HUES6 (cell line): ENCODE measurements around the gene PTPA.
"Not testable (repeated sequence)": the region's sequence is repeated elsewhere in the genome, so short reads cannot be mapped to it uniquely, and the experiment has no call there.

Source experiments
- H3K27ac ChIP-seq: 2 replicates; pipeline ENCODE4 v1.7.0; 2013; ENCODE audit warnings: low read depth, mild to moderate bottlenecking, low read length, inconsistent platforms
- H3K27me3 ChIP-seq: 2 replicates; pipeline ENCODE4 v1.6.1; 2013; ENCODE audit warnings: low read length; ENCODE audit not compliant: control insufficient read depth, insufficient read depth
- H3K36me3 ChIP-seq: 2 replicates; pipeline ENCODE4 v1.6.1; 2013; ENCODE audit warnings: low read length; ENCODE audit not compliant: control insufficient read depth, insufficient read depth
- H3K4me1 ChIP-seq: 2 replicates; pipeline ENCODE4 v1.6.1; 2013; ENCODE audit warnings: low read length; ENCODE audit not compliant: control insufficient read depth, insufficient read depth
- H3K4me3 ChIP-seq: 2 replicates; pipeline ENCODE4 v1.5.1; 2013; ENCODE audit warnings: low read depth, low read length
- H3K9ac ChIP-seq: one replicate; pipeline ENCODE4 v1.6.1; 2013; ENCODE audit warnings: mild to moderate bottlenecking, low read length
- H3K9me3 ChIP-seq: 2 replicates; pipeline ENCODE4 v1.6.1; 2013; ENCODE audit warnings: low read depth, low read length; ENCODE audit not compliant: control insufficient read depth, insufficient read depth

Gene PTPA

DNA sequence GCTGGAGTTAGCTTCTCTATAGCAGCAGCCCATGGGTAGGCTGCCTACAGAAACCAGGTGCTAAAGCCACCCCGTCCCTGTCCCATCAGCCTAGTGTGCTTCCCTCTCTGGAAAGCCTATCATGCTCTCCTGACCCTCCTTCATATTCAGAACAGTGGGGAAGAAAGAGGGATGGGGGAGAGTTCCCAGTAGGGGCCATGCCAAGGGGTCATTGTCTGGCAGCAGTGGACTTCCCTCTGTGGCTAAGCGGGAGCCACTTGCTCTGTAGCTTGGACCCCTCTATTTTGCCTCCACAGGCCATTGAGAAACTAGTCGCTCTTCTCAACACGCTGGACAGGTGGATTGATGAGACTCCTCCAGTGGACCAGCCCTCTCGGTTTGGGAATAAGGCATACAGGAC is 17.5 kb downstream of the PTPA start:
- no peak overlapping the region for H3K4me3 ChIP-seq
- no peak overlapping the region for H3K9ac ChIP-seq
- H3K4me1 ChIP-seq, result peaks cover 24% of the 10 kb centered on the region
- H3K36me3 ChIP-seq, result peaks cover 51% of the 10 kb centered on the region
- no peaks in the 10 kb centered on the region for H3K27me3 ChIP-seq
- H3K27ac ChIP-seq, result no peak overlapping the region
- no peaks in the 10 kb centered on the region for H3K9me3 ChIP-seq

DNA sequence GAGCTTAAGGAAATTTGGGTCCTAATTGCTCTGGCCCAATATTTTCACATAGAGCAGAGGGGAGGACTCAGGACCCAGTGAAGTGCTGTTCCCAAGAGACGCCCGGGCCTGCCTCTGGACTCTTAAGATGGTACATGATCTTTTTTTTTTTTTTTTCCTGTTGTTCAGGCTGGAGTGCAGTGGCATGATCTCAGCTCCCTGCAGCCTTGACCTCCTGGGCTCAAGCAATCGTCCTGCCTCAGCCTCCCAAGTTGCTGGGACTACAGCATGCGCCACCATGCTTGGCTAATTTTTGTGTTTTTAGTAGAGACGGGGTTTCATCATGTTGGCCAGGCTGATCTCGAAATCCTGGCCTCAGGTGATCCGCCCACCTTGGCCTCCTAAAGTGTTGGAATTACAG is 19.1 kb downstream of the PTPA start:
- H3K9me3 ChIP-seq, H3K9ac ChIP-seq, H3K4me3 ChIP-seq, H3K27me3 ChIP-seq, H3K27ac ChIP-seq: not testable (repeated sequence)
- Histone ChIP-seq H3K36me3 (peaks cover 51% of the 10 kb centered on the region), H3K4me1 (peaks cover 24% of the 10 kb centered on the region)

DNA sequence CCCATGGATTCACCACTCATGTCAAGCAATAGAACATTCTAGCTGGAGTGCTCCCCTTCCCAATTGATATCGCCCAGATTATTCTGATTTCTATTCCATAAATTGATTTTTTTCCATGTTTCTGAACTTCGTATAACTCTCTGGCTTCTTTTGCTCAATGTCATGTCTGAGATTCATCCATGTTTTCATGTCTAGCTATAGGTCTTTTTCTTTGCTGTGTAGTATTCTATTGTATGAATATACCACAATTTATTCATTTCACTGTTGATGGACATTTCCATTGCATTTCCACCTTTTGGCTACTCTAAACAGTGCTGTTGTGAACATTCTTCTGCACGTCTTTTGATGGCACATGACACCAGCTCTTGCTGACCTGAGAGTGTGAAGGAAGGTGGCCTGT is 19.6 kb downstream of the PTPA start:
- no peaks in the 10 kb centered on the region for H3K9me3 ChIP-seq
- peaks cover 20% of the 10 kb centered on the region for H3K4me1 ChIP-seq
- H3K27me3 ChIP-seq, result no peaks in the 10 kb centered on the region
- peaks cover 51% of the 10 kb centered on the region for H3K36me3 ChIP-seq
- no peak overlapping the region for H3K9ac ChIP-seq
- H3K4me3 ChIP-seq, result no peak overlapping the region
- no peak overlapping the region for H3K27ac ChIP-seq

DNA sequence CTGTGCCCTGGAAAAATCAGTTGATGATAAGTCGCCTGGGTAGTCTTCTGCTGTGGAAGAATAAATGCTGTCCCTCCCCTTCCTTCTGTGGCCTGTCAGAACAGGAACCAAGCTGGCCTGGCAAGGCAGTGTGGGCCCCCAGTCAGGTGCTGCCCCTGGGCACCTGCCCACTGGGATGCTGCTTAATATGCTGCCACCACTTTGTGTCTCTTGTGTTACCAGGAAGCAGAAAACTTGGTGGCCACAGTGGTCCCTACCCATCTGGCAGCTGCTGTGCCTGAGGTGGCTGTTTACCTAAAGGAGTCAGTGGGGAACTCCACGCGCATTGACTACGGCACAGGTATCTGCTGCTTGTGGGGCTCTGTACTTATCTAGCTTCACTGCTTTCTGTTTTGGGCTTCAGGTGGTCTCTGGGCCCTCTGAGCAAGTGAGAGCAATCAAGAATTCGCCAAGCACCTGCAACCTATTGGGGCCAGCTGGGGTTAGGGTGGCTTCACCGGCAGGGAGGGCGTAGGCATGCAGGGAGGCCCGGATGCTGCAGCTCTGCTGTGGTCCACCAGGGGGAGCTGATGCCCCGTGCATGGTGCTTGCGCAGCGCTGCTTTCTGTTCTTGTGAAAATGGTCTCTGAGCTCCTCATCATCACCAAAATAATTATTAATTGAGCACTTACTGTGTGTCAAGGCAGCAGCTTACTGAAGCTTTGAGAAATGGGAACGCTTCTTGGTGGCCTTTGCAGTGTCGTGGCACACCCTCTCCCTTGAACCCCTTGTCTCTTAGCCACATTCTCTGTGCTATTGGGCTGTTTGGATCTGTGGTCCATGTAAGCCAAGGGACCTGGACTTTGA is 20.3 kb downstream of the PTPA start:
- H3K4me1 ChIP-seq, result peaks cover 16% of the 10 kb centered on the region
- no peak overlapping the region for H3K9ac ChIP-seq

DNA sequence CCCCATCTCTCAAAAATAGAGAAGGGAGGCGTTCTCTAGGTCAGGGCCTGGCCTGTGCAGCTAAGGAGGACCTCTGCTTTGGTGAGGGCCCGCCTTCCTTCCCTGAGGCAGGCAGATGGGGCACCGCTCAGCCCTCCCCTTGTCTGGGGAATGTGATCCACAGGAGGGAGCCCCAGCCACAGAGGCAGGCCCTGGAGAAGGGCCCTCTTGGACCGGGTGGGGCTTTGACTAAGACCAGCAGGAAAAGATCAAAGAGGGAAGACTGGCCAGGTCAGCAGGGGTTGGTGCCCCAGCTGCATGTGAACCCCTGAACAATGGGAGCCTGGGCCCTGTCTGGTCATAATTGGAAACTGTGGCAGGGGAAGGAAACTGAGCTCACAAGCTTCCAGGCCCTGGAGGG is 21.9 kb downstream of the PTPA start:
- Histone ChIP-seq H3K4me3 (no peak overlapping the region), H3K36me3 (peaks cover 65% of the 10 kb centered on the region), H3K9ac (no peak overlapping the region), H3K27ac (0 out of 2 replicates have a peak overlapping the region, but pooled peaks have one; percentile 36), H3K4me1 (peaks cover 4% of the 10 kb centered on the region; the same call in 1 of the 2 replicates), H3K27me3 (no peaks in the 10 kb centered on the region), H3K9me3 (no peaks in the 10 kb centered on the region)

More for the DNA sequence above, 20.3 kb downstream of the PTPA start:
- H3K27ac ChIP-seq, result no peak overlapping the region
- H3K27me3 ChIP-seq, result no peaks in the 10 kb centered on the region
- no peaks in the 10 kb centered on the region for H3K9me3 ChIP-seq
- H3K36me3 ChIP-seq, result peaks cover 55% of the 10 kb centered on the region
- H3K4me3 ChIP-seq, result no peak overlapping the region

DNA sequence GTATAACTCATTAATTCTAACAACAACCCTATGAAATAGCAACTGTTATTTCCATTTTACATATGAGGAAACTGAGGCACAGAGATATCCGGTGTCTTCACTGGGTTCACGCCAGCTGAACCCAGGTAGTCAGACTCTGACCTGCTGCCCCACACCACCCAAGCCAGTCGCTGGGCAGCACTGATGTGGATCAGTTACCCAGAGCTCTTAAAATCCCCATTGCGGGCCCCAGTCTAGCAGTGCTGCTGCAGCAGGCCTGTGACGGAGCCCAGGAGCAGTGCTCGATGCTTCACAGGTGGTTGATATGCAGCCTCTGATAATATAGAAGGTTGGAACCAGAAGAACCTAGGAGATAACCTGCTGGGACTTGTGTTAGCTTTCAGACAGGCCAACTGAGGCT is 24.3 kb downstream of the PTPA start:
- Histone ChIP-seq H3K4me3 (no peak overlapping the region), H3K9me3 (no peaks in the 10 kb centered on the region), H3K27ac (no peak overlapping the region), H3K9ac (no peak overlapping the region), H3K36me3 (peaks cover 55% of the 10 kb centered on the region), H3K27me3 (no peaks in the 10 kb centered on the region), H3K4me1 (peaks cover 15% of the 10 kb centered on the region)

DNA sequence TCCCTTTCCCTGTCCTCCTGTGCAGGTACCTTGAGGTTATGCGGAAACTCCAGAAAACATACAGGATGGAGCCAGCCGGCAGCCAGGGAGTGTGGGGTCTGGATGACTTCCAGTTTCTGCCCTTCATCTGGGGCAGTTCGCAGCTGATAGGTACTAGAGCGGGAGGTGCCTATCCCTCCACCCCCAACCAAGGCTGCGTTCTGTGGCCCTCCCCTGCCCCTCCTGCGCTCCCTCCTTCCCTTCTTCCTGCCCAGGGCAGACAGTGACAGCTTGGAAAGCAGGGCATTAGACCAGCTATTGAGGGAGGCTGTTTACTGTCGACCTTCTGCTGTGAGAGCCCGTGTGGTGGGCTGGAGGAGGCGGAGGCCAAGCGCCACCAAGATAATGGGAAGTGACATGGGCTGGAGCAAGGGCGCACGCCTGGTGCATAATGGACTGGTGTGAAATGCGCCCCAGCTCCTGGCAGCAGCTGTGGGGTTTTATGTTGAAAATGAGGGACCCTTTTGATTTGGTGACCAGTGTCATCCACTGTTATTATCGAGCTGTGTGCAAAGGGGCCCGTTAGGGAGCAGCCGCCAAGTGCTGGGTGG is 25.3 kb downstream of the PTPA start:
- H3K9ac ChIP-seq, result no peak overlapping the region

DNA sequence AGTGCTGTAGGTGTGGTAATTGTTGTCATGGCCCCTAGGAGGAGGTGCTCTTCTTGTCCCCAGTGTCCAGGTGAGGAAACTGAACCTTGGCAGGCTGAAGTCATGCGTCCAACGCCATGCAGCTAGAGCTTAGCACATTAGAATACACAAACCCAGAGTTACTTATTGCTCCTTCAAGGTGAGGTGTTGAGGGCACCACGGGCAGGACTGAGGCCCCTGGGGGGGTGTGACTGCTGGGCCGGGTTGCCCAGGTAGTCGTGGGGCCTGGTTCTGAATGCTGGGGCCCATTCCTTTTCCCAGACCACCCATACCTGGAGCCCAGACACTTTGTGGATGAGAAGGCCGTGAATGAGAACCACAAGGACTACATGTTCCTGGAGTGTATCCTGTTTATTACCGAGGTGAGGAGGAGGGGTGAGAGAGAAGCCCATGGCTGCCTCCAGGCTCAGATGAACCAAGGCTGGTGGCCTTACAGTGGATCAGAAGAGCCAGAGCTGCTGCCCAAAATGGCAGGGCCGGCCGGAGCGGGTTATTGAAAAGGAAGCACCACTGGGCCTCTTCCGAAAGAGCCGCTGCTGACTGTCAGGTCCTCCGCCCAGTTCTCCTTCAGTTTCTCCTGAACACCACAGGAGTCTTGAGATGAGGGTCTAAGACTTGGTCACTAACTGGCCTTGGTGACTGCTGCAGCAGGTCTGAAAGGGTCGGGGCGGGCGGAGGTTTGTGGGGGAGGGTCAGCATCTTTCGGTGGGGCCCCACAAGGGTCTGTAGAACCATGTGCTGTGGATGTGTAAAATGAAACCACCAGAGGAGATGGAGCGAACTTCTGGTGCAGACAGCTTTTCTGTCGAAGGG is 26.3 kb downstream of the PTPA start:
- H3K27me3 ChIP-seq, result no peaks in the 10 kb centered on the region
- H3K27ac ChIP-seq, result no peak overlapping the region
- H3K9ac ChIP-seq, result no peak overlapping the region
- H3K4me1 ChIP-seq, result peaks cover 33% of the 10 kb centered on the region
- H3K36me3 ChIP-seq, result peaks cover 50% of the 10 kb centered on the region
- H3K9me3 ChIP-seq, result no peaks in the 10 kb centered on the region
- H3K4me3 ChIP-seq, result no peak overlapping the region

More for the DNA sequence above, 25.3 kb downstream of the PTPA start:
- Histone ChIP-seq H3K27ac (no peak overlapping the region), H3K4me3 (no peak overlapping the region), H3K4me1 (peaks cover 25% of the 10 kb centered on the region), H3K27me3 (no peaks in the 10 kb centered on the region), H3K36me3 (peaks cover 52% of the 10 kb centered on the region), H3K9me3 (no peaks in the 10 kb centered on the region)

DNA sequence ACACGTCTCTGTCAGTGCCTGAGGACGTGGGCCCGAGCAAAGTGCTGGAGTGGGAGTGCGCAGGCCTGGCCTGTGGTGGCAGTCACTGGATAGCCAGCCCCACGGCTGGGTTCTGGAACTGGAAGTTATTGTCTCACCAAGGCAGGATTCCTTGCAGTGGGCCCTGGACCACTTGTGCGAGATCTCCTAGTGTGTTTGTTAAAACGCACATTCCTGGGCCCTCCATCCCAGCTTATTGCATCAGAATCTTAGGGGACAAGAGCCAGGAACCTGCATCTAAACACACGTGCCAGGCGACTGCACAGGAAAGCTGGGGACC is 26.9 kb downstream of the PTPA start:
- H3K36me3 ChIP-seq, result peaks cover 45% of the 10 kb centered on the region
- H3K9me3 ChIP-seq, result no peaks in the 10 kb centered on the region
- no peaks in the 10 kb centered on the region for H3K27me3 ChIP-seq
- no peak overlapping the region for H3K27ac ChIP-seq
- peaks cover 35% of the 10 kb centered on the region for H3K4me1 ChIP-seq
- no peak overlapping the region for H3K9ac ChIP-seq
- H3K4me3 ChIP-seq, result no peak overlapping the region

DNA sequence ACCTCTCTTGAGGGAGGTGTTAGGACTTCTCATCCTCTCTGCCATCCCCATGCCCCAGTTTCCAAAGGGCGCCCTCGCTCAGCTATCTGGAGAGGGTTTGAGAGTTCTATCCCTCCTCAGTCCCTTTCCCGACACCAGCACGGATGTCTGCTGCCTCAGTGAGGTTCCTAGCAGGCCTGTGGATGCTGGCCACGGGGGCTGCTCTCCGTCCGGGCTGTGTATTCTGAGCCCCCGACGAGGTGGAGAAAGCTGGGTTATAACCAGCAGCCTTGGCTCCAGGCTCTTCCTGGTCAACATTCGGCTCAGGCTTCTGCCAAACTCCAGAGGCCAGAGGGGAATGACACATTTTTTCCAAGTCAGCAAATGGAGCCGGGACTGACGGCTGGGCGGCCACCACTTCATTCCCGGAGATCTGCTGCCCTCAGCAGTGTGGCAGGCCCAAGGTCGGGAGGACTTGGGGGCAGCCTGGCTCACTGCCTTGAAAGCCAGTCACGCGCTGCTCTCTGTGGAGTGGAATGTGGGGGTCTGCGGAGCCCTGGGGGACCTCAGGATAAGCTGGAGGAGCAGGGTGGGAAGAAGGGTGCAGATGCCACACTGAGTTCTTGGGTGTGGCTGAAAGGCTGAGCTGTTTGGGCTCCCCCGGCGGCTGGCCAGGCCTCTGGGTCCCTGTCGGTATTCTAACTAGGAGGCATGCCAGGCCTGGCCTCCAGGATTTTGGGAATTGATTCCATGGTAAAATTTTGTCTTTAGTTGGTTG is 27.4 kb downstream of the PTPA start:
- H3K9ac ChIP-seq, result no peak overlapping the region
- peaks cover 39% of the 10 kb centered on the region for H3K4me1 ChIP-seq
- H3K4me3 ChIP-seq, result no peak overlapping the region
- no peaks in the 10 kb centered on the region for H3K9me3 ChIP-seq
- peaks cover 44% of the 10 kb centered on the region for H3K36me3 ChIP-seq
- H3K27me3 ChIP-seq, result no peaks in the 10 kb centered on the region
- H3K27ac ChIP-seq, result peak overlapping the region; percentile 18; the same call in 1 of the 2 replicates
